LNCaP clone FGC (cell line): ENCODE measurements around the gene ZFHX3.

Source experiments
- DNase-seq: peaks from one replicate; pipeline ENCODE4 v3.0.0-alpha.2; 2011; ENCODE audit warnings: low read depth
- H3K4me3 ChIP-seq: 2 replicates; pipeline ENCODE4 v1.5.1; 2011; ENCODE audit warnings: mild to moderate bottlenecking, low read depth, low read length, control low read depth
- CTCF ChIP-seq: IDR thresholded peaks from 2 replicates; pipeline ENCODE4 v1.5.1; 2012; ENCODE audit warnings: mild to moderate bottlenecking; ENCODE audit not compliant: control insufficient read depth, insufficient read depth; ENCODE audit errors: extremely low read depth

ZFHX3 gene

GRCh38 chr16:72937916-72938794 lies 109.8 kb downstream of the ZFHX3 start:
- DNase-seq: no peak
- TF ChIP-seq CTCF: no peak

GRCh38 chr16:72937360-72937759 lies 110.6 kb downstream of the ZFHX3 start:
- no peak overlapping the region for H3K4me3 ChIP-seq
- DNase-seq: no peak
- no peak for TF ChIP-seq CTCF

More at GRCh38 chr16:72937916-72938794, 109.8 kb downstream of the ZFHX3 start:
- H3K4me3 ChIP-seq: no peak overlapping the region

- no peak for DNase-seq
- no peak overlapping the region for H3K4me3 ChIP-seq
- no peak for TF ChIP-seq CTCF
These were observed 111.5 kb downstream of the ZFHX3 start for GRCh38 chr16:72936408-72936807.

- DNase-seq: no peak
- no peak overlapping the region for H3K4me3 ChIP-seq
- TF ChIP-seq CTCF: no peak
These were observed 112.0 kb downstream of the ZFHX3 start for GRCh38 chr16:72935896-72936295.

- no peak overlapping the region for H3K4me3 ChIP-seq
- TF ChIP-seq CTCF: no peak
- no peak for DNase-seq
These were observed 113.1 kb downstream of the ZFHX3 start for GRCh38 chr16:72934636-72935403.

GRCh38 chr16:72932677-72933335 lies 115.1 kb downstream of the ZFHX3 start:
- TF ChIP-seq CTCF: no peak
- no peak overlapping the region for H3K4me3 ChIP-seq
- DNase-seq: no peak
